Dedifferentiated amniotic fluid mesenchymal stem cell (primary cell): ENCODE data around the gene SWSAP1.
"Not testable (repeated sequence)": the region's sequence is repeated elsewhere in the genome, so short reads cannot be mapped to it uniquely, and the experiment has no call there.

Experiments
- DNase-seq: peaks from one replicate; pipeline ENCODE4 v3.0.0-alpha.2; 2016; ENCODE audit errors: extremely low spot score

SWSAP1 gene

DNA sequence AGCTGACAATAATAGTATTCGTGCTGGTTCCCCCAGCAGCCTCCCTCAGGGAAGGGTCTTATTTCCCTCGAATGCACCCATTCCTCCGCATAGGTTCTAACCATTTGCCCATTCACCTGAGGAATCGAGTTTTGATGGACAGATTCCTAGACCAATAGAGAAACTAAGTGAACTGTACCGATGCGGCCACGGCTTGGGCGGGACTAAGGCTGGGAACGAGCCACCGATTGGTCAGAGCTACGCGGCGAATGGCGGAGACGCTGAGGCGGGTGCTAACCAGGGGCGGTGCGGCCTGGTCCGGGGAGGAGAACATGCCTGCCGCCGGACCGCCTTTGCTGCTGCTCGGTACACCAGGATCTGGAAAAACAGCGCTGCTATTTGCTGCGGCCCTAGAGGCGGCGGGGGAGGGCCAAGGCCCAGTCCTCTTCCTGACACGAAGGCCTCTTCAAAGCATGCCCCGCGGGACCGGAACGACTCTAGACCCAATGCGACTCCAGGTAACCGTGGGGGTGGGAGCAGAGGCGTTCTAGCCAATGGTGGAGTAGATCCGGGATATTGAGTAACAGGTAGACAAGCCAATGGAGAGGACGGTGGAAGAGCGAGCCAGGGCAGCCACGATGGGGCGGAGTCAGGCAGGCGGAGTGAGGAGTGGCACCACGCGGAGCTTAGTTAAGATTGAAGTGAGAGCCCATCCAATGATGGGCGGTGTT, at the start of gene SWSAP1:
Gene SWSAP1 (plus strand): TSS at position 234 of the 710 bp plus-strand sequence. CDS start 15 bp downstream, at position 249.
- DNase-seq = peak; percentile 99

DNA sequence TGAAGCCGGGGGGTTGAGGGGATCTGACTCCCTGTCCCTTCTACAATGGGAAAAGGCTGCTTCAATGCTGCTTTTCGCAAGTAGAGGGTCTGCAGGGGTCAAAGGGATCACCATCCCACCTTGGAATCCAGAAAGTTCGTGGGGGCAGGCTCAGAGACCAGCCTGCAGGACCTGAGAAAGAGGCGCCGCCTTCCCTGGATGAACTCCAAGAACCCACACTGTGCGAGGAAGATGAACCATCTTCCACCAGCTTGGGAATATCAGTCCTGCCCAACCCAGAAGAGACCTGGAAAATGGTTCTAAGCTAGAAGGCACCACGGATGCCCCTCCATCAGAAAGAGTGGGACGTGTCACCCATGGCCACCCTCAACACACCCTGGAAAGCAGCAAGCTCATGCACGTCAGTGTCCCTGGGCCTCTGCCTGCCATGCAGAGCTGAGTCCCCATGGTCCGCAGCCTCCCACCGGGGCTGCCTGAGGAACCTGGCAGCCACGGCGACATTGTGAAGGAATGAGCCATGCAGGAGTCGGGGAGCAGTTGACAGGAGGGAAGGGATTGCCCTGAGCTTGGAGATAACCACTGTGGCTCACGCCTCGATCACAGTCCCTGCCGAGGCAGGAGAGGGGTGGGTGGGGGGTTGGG, 49.6 kb upstream of the SWSAP1 start:
- no peak for DNase-seq

DNA sequence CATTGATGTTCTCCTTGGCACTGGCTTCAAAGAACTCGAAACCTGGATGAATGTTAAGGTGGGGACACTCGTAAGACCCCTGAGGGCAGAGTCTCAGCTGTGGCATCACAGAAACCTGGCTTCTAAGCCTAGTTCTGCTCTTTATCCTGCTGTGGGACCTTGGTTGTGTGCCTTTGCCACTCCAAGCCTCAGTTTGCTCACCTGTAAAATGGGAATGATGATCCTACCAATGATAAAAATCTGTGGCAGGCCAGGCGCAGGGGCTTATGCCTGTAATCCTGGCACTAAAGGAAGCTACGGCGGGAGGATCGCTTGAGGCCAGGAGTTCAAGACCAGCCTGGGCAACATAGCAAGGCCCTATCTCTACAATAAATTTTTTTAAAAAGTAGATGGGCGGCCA, 48.9 kb upstream of the SWSAP1 start:
- DNase-seq = no peak

- no peak for DNase-seq
Observed at GRCh38 chr19:11330127-11330526, 44.3 kb upstream of the SWSAP1 start.

DNA sequence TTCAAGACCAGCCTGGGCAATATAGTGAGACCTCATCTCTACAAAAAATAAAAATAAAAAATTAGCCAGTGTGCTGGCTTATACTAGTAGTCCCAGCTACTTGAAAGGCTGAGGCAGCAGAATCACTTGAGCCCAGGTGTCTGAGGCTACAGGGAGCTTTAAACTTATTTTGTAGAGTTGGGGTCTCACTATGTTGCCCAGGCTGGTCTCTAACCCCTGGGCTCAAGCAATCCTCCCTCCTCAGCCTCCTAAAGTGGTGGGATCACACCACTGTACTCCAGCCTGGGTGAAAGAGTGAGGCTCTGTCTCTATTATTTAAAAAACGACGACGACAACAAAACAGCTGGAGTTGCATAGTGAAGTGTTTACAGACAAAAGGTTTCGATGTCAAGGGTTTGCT, 43.0 kb upstream of the SWSAP1 start:
- no peak for DNase-seq

DNA sequence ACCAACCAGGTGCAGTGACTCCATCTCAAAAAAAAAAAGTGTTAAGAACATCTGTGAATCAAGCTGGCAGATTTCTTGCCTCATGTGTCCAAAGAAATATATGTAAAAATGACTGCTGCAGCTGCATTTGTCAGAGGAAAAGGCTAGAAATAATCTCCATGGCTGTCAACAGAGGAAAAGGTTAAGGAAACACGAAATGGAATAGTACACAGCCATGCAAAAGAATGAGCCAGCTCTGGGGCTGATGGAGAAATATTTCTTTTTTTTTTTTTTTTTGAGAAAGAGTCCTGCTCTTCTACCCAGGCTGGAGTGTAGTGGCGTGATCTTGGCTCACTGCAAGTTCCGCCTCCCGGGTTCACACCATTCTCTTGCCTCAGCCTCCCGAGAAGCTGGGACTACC, 41.6 kb upstream of the SWSAP1 start:
- DNase-seq = no peak

- not testable (repeated sequence) for DNase-seq
Observed at GRCh38 chr19:11333838-11334237, 40.6 kb upstream of the SWSAP1 start.

- DNase-seq = no peak
Observed at GRCh38 chr19:11335449-11336146, 38.9 kb upstream of the SWSAP1 start.

GRCh38 chr19:11337080-11337479, 37.4 kb upstream of the SWSAP1 start:
- no peak for DNase-seq

DNA sequence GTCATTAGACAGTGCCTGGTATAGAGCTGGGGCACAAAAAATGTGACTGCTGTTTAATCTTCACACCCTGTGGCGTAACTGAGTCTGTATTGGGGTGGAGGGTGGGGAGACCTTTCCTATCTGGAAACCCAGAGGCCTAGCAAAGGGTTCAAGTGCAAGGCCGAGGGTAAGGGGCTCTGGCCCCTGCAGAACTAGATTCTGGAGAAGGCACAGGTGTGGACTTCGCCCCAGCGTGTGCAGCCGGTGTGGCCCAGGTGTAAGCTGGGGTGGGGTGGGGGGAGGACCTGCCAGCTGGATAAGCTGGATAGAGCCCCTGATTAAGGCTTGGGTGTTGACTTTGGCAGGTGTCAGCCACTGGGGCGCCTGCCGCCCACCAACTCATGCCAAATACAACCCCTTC, 36.3 kb upstream of the SWSAP1 start:
- no peak for DNase-seq

- no peak for DNase-seq
Observed at GRCh38 chr19:11338569-11339253, 35.8 kb upstream of the SWSAP1 start.

DNA sequence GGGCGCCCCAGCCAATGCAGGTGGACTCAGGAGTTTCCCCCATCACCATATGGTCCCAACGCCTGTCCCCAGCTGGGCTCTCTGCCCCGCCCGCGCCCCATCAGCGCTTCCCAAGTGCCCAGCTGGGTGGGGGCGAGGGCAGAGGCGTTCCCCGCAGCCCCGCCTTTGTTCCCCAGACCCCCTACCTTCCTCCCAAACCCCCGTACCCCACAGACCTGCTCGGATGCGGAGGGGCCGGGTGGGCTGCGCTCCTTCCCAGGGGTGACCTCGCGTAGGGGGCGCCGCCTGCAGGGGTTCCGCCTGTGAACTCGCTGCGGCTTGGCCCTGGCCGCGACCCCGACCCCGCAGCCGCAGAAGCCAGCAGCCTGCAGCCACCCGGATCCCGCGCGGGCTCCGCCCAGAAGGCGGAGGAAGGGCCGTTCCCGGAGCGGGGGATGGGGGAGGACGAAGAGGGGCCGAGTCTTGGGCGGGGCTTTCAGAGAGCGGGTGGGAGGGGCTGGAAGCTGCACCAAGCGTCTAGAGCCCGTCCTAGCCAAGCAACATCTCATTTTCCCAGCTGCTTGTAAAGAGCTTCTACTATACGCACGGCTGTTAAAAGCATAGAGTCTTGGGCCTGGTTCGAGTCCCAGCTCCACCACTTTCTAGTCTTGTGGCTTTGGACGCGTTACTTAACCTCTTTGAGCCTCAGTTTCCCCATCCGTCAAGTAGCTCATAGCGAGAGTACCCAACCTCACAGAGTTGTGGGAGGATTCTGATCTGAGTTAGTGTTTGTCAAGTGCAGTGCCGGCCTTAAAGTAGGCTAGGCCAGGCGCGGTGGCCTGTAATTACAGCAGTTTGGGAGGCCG, 35.0 kb upstream of the SWSAP1 start, which contains the start of gene RAB3D:
Gene RAB3D (minus strand): TSS at position 404 of the 845 bp plus-strand sequence. CDS start 2,258 bp downstream, outside the sequence.
- peak; percentile 53 for DNase-seq

DNA sequence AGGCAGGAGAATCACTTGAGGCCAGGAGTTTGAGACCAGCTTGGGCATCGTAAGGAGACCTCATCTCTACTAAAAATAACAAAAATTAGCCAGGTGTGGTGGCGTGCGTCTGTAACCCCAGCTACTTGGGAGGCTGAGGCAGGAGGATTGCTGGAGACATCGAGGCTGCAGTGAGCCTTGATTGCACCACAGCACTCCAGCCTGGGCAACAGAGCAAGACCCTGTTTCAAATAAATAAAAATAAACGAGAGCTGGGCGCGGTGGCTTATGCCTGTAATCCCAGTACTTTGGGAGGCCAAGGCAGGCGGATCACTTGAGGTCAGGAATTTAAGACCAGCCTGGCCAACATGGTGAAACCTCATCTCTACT, 34.4 kb upstream of the SWSAP1 start:
- DNase-seq = not testable (repeated sequence)

DNA sequence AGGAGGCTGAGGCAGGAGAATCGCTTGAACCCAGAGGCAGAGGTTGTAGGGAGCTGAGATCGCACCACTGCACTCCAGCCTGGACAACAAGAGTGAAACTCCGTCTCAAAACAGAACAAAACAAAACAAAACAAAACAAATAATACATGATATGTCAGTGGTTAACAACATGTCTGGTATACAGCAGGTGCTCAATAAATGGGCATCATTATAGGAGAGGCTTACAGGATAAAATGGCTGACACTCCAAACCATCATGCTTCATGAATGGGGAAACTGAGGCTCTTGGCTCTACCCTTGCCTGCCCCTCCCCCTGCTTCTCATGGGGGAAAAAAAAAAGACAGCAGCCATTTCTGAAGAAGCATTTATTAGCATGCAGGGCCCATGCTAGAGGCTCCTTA, 32.0 kb upstream of the SWSAP1 start:
- no peak for DNase-seq

DNA sequence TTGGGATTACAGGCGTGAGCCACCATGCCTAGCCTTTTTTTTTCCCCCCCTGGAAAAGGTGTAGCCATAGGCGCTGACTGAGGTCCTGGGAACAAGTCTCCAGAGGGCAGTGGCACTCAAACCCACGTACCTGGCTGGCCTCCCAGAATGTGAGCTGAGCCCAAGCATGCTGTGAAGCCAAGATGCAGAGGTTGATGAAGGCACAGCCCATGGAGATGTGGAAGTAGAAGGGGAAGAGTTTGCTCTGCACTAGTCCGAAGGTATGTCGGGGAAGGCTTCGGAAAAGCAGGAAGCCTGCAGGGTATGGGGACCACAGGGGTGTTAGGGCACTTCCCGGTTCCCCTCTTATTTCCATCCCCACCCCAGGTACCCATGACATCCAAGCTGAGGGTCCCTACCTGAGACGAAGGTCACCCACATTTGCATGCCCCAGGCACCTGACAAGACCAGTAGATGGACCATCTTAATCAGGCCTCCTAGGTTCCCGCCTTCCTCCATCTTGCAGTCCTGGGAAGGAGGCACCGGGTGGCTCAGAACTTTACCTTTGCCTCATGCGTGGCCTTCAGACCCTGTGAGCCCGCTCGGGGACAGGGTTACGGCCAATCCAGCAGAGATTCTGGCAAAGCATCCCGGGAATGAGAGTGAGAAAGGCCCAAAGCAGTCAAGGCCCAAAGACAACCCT, 29.2 kb upstream of the SWSAP1 start:
- no peak for DNase-seq

GRCh38 chr19:11346104-11346940, 28.1 kb upstream of the SWSAP1 start, which contains the start of the genes CCDC159 and TMEM205:
CCDC159 (plus strand) TSS chr19:11346519; CDS start chr19:11346607, 88 bp downstream.
TMEM205 (minus strand) TSS chr19:11346268; CDS start chr19:11345619, 649 bp downstream.
- DNase-seq = peak; percentile 99

DNA sequence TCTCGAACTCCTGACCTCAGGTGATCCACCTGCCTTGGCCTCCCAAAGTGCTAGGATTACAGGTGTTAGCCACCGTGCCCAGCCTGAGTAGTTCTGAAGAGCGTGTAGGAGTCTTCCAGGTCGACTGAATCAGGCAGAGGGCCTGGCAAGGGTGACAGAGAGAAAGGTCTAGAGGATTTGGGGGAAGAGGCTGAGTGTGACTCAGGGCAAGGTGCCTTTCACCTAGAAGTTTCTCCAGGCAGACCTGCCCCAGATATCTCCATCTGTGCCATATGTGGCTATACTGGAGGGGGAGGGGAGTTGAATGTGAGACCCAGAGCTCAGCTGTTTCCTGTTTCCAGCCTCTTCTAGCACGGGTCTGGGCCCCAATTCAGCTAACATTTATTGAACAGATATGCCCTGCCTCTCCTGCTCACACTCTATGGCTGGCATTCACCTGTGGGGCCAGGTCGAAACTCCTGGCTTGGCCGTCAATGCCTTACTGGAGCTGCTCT, 26.9 kb upstream of the SWSAP1 start:
- no peak for DNase-seq

- no peak for DNase-seq
Observed at GRCh38 chr19:11349171-11349570, 25.3 kb upstream of the SWSAP1 start.

DNA sequence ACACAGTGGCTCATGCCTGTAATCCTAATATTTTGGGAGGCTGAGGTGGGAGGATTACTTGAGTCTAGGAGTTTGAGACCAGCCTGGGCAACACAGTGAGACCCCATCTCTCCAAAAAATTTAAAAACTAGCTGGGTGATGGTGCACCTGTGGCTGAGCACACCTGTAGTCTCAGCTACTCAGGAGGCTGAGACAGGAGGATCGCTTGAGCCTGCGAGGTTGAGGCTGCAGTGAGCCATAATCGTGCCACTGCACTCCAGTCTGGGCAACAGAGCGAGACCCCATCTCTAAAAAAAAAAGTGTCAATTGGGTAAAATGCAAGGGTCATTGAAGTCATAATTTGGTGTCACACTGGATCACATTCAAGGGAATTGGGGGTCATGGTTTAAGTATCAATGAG, 20.4 kb upstream of the SWSAP1 start:
- not testable (repeated sequence) for DNase-seq
